MM.1S (cell line): ENCODE measurements around the gene DSG2.

Experiments
- DNase-seq: peaks from one replicate; pipeline ENCODE4 v3.0.0-alpha.2; 2015
- H2AFZ ChIP-seq: fragments of 300-600 bp; sonication (generic); 2 replicates; pipeline ENCODE4 v1.6.0; 2016; ENCODE audit warnings: antibody characterized with exemption, low read length
- H3F3A ChIP-seq: fragments of 300-600 bp; sonication (generic); 2 replicates; pipeline ENCODE4 v1.6.1; 2016; ENCODE audit warnings: mild to moderate bottlenecking, antibody characterized with exemption, low read length, moderate library complexity, mixed read lengths; ENCODE audit not compliant: insufficient read depth
- H3K27ac ChIP-seq: fragments of 300-600 bp; sonication (generic); 2 replicates; pipeline ENCODE4 v1.5.1; 2016; ENCODE audit warnings: mild to moderate bottlenecking, low read length
- H3K27me3 ChIP-seq: fragments of 300-600 bp; sonication (generic); replicated peaks from 2 replicates; pipeline ENCODE4 v1.6.0; 2016; ENCODE audit warnings: low read length; ENCODE audit not compliant: insufficient read depth
- H3K36me3 ChIP-seq: fragments of 300-600 bp; sonication (generic); replicated peaks from 2 replicates; pipeline ENCODE4 v1.6.1; 2016; ENCODE audit warnings: mild to moderate bottlenecking, low read length, mixed read lengths; ENCODE audit not compliant: insufficient read depth
- H3K4me1 ChIP-seq: fragments of 300-600 bp; sonication (generic); 2 replicates; pipeline ENCODE4 v1.6.1; 2016; ENCODE audit warnings: low read length, mixed read lengths
- H3K4me2 ChIP-seq: fragments of 300-600 bp; sonication (generic); 2 replicates; pipeline ENCODE4 v1.6.0; 2016; ENCODE audit warnings: low read depth, low read length
- H3K4me3 ChIP-seq: fragments of 300-600 bp; sonication (generic); 2 replicates; pipeline ENCODE4 v1.5.1; 2016; ENCODE audit warnings: low read length, mixed read lengths
- H3K79me2 ChIP-seq: fragments of 300-600 bp; sonication (generic); 2 replicates; pipeline ENCODE4 v1.6.1; 2016; ENCODE audit warnings: mixed run types, low read length, mixed read lengths
- H3K9ac ChIP-seq: fragments of 300-600 bp; sonication (generic); 2 replicates; pipeline ENCODE4 v1.6.1; 2016; ENCODE audit warnings: low read length, mixed read lengths
- H3K9me2 ChIP-seq: fragments of 300-600 bp; sonication (generic); replicated peaks from 2 replicates; pipeline ENCODE4 v1.6.1; 2016; ENCODE audit warnings: mild to moderate bottlenecking, low read length, mixed read lengths; ENCODE audit not compliant: insufficient read depth
- H3K9me3 ChIP-seq: fragments of 300-600 bp; sonication (generic); replicated peaks from 2 replicates; pipeline ENCODE4 v1.6.1; 2016; ENCODE audit warnings: mild to moderate bottlenecking, low read length, mixed read lengths; ENCODE audit not compliant: insufficient read depth
- H4K20me1 ChIP-seq: fragments of 300-600 bp; sonication (generic); 2 replicates; pipeline ENCODE4 v1.6.1; 2016; ENCODE audit warnings: mild to moderate bottlenecking, low read length, moderate library complexity, mixed read lengths; ENCODE audit not compliant: insufficient read depth
- CTCF ChIP-seq: fragments of 300-600 bp; sonication (generic); IDR thresholded peaks from 2 replicates; pipeline ENCODE4 v1.5.1; 2016; ENCODE audit warnings: antibody characterized with exemption, low read length, mixed read lengths
- EZH2 ChIP-seq: fragments of 300-600 bp; sonication (generic); optimal IDR thresholded peaks from 2 replicates; pipeline ENCODE3; 2017; ENCODE audit warnings: low read depth, mild to moderate bottlenecking, antibody characterized with exemption, low read length, mixed read lengths
- EZH2phosphoT487 ChIP-seq: fragments of 300-600 bp; sonication (generic); IDR thresholded peaks from 2 replicates; pipeline ENCODE4 v1.6.1; 2018; ENCODE audit warnings: antibody characterized with exemption, low read length

Gene DSG2

GRCh38 chr18:31508781-31509180, 10.8 kb downstream of the DSG2 start:
- no peak overlapping the region for H3K4me2 ChIP-seq
- H3K9me2 ChIP-seq = no peaks in the 10 kb centered on the region
- TF ChIP-seq EZH2phosphoT487 (no peak), EZH2 (no peak), CTCF (no peak)
- DNase-seq = no peak
- no peak overlapping the region for H3K4me3 ChIP-seq
- H3K79me2 ChIP-seq = peaks cover 25% of the 10 kb centered on the region
- H3K9ac ChIP-seq = no peak overlapping the region
- no peak overlapping the region for H2AFZ ChIP-seq
- H3K36me3 ChIP-seq = no peaks in the 10 kb centered on the region
- H3K27me3 ChIP-seq = no peaks in the 10 kb centered on the region
- H4K20me1 ChIP-seq = no peaks in the 10 kb centered on the region
- no peaks in the 10 kb centered on the region for H3K9me3 ChIP-seq
- no peaks in the 10 kb centered on the region for H3K4me1 ChIP-seq
- no peaks in the 10 kb centered on the region for H3F3A ChIP-seq
- no peak overlapping the region for H3K27ac ChIP-seq

DNA sequence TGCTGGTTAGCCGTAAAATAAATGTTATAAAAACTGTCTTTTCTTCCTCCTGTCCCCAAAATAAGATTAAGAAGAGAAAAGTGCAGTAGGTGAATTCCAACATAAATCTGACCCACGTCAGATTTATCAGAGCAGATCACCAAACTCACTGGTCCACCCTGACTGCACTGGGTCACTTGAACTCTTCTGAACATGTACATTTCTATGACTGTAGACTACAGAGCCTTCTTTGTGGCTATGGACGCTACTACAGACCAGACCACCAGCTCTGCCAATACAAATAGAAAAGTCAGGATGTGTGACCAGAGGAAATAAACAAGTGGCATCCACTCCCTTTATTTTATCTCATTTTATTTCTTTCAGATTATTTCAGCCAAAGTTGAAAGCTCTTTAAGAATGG, 11.6 kb downstream of the DSG2 start:
- no peaks in the 10 kb centered on the region for H3K9me2 ChIP-seq
- H3K79me2 ChIP-seq = peaks cover 23% of the 10 kb centered on the region
- no peaks in the 10 kb centered on the region for H3K9me3 ChIP-seq
- no peaks in the 10 kb centered on the region for H3K4me1 ChIP-seq
- H3K36me3 ChIP-seq = no peaks in the 10 kb centered on the region
- H2AFZ ChIP-seq = no peak overlapping the region
- no peak overlapping the region for H3K27ac ChIP-seq
- no peaks in the 10 kb centered on the region for H3K27me3 ChIP-seq
- no peak overlapping the region for H3K9ac ChIP-seq
- no peak overlapping the region for H3K4me3 ChIP-seq
- no peaks in the 10 kb centered on the region for H3F3A ChIP-seq
- DNase-seq = no peak
- no peak overlapping the region for H3K4me2 ChIP-seq
- no peaks in the 10 kb centered on the region for H4K20me1 ChIP-seq
- TF ChIP-seq EZH2 = no peak
- no peak for TF ChIP-seq EZH2phosphoT487
- TF ChIP-seq CTCF = no peak

- no peak for DNase-seq
- no peaks in the 10 kb centered on the region for H3K27me3 ChIP-seq
- no peak overlapping the region for H3K9ac ChIP-seq
- H3K4me2 ChIP-seq = no peak overlapping the region
- H4K20me1 ChIP-seq = no peaks in the 10 kb centered on the region
- peaks cover 17% of the 10 kb centered on the region for H3K79me2 ChIP-seq
- no peaks in the 10 kb centered on the region for H3K36me3 ChIP-seq
- no peaks in the 10 kb centered on the region for H3K9me3 ChIP-seq
- no peaks in the 10 kb centered on the region for H3K4me1 ChIP-seq
- H3K4me3 ChIP-seq = no peak overlapping the region
- no peak overlapping the region for H2AFZ ChIP-seq
- H3K9me2 ChIP-seq = no peaks in the 10 kb centered on the region
- TF ChIP-seq CTCF (no peak), EZH2 (no peak), EZH2phosphoT487 (no peak)
- no peak overlapping the region for H3K27ac ChIP-seq
- H3F3A ChIP-seq = no peaks in the 10 kb centered on the region
Measured at GRCh38 chr18:31510319-31510718, 12.3 kb downstream of the DSG2 start.

DNA sequence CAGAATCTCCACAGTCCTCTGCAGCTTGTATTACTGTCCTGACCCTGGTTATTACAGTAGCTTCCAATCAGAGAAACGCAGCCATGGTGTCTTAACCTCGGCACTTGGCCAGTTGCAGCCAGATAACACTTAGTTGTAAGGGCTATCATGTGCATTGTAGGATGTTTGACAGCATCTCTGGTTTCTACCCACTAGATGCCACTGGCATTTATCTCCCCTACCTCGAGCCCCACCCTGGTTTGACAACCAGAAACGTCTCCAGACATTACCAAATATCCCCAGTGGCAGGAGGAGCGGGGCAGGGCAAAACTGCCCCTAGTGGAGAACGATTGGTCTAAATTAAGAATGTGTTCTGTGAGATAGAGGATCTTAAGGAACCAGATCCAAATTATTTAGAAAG, 13.1 kb downstream of the DSG2 start:
- Histone ChIP-seq H3K36me3 (no peaks in the 10 kb centered on the region), H3K9ac (no peak overlapping the region), H3F3A (no peaks in the 10 kb centered on the region), H3K4me1 (no peaks in the 10 kb centered on the region), H3K4me2 (no peak overlapping the region), H4K20me1 (no peaks in the 10 kb centered on the region), H3K27me3 (no peaks in the 10 kb centered on the region), H3K4me3 (no peak overlapping the region), H3K9me3 (no peaks in the 10 kb centered on the region), H2AFZ (no peak overlapping the region), H3K27ac (no peak overlapping the region), H3K9me2 (no peaks in the 10 kb centered on the region), H3K79me2 (peaks cover 13% of the 10 kb centered on the region)
- DNase-seq = no peak
- no peak for TF ChIP-seq CTCF
- TF ChIP-seq EZH2phosphoT487 = no peak
- TF ChIP-seq EZH2 = no peak
